ENCODE results near the gene CD248.

DNA sequence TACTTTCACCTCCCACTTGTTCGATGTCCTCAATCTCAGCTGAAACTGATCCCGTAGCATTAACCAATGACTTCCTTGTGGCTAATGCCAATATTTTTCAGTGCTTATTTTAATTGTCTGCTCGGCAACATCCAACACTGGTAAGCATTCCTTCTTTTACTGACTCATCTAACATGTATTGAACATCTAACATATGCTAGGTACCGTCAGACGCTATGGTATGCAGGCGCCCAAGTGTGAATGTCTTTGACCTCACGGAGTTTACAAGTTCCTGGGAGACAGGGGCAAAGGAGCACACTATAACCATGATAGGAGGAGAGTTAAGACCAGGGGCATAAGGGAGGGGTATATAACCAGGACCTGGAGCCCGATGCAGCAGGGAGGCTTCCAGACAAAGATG, 26.3 kb upstream of the CD248 start:
- TF ChIP-seq JUNB (IDR thresholded peaks at IDR 0.05) (no peak), HOXB5 (CRISPR knock-in tag; IDR thresholded peaks at IDR 0.05) (no peak), NR3C1 (IDR thresholded peaks at IDR 0.05) (no peak), POLR2AphosphoS2 (conservative IDR thresholded peaks at IDR 0.05; ENCODE audit: low read length) (no peak), MYC (IDR thresholded peaks at IDR 0.05; ENCODE audit: borderline replicate concordance, low read length) (no peak), HDAC2 (IDR thresholded peaks at IDR 0.05) (no peak), EP300 (IDR thresholded peaks at IDR 0.05) (no peak), PHF8 (IDR thresholded peaks at IDR 0.05; ENCODE audit: borderline replicate concordance, low read depth) (no peak), POLR2A (IDR thresholded peaks at IDR 0.05; ENCODE audit: low read length) (no peak)
- TF ChIP-seq, protein P1, sequence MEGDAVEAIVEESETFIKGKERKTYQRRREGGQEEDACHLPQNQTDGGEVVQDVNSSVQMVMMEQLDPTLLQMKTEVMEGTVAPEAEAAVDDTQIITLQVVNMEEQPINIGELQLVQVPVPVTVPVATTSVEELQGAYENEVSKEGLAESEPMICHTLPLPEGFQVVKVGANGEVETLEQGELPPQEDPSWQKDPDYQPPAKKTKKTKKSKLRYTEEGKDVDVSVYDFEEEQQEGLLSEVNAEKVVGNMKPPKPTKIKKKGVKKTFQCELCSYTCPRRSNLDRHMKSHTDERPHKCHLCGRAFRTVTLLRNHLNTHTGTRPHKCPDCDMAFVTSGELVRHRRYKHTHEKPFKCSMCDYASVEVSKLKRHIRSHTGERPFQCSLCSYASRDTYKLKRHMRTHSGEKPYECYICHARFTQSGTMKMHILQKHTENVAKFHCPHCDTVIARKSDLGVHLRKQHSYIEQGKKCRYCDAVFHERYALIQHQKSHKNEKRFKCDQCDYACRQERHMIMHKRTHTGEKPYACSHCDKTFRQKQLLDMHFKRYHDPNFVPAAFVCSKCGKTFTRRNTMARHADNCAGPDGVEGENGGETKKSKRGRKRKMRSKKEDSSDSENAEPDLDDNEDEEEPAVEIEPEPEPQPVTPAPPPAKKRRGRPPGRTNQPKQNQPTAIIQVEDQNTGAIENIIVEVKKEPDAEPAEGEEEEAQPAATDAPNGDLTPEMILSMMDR (IDR thresholded peaks at IDR 0.05), result no peak
- TF ChIP-seq, protein P2, sequence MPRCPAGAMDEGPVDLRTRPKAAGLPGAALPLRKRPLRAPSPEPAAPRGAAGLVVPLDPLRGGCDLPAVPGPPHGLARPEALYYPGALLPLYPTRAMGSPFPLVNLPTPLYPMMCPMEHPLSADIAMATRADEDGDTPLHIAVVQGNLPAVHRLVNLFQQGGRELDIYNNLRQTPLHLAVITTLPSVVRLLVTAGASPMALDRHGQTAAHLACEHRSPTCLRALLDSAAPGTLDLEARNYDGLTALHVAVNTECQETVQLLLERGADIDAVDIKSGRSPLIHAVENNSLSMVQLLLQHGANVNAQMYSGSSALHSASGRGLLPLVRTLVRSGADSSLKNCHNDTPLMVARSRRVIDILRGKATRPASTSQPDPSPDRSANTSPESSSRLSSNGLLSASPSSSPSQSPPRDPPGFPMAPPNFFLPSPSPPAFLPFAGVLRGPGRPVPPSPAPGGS (IDR thresholded peaks at IDR 0.05), result no peak
